PC-3 (cell line): ENCODE results near the gene KCTD2. TPM values are rescaled to one million over a fixed set of nuclear protein-coding genes. Genes with fewer than 3 reads are reported as not detected.

Experiments
- ATAC-seq: fragments of 200-7000 bp; cut with Tn5 transposase; 2 replicates; pipeline ENCODE4 v1.9.1; 2020; ENCODE audit warnings: mild to moderate bottlenecking, moderate library complexity
- BruUV-seq: library from RNA; stranded (reverse); fragments of 400-500 nt; replicated peaks from 2 replicates; lab custom pipeline; 2021; lab: Mats Ljungman, UMichigan
- CTCF ChIA-PET: fragments of 300-600 bp; sonication (Branson Sonifier 250); formaldehyde crosslinking; loops from one replicate; lab custom pipeline; 2022; ENCODE audit warnings: antibody characterized with exemption; lab: Charles Lee
- POLR2A ChIA-PET: fragments of 300-600 bp; sonication (Branson Sonifier 250); formaldehyde crosslinking; loops from one replicate; lab custom pipeline; 2022; ENCODE audit warnings: antibody characterized with exemption; ENCODE audit not compliant: unreplicated experiment; lab: Charles Lee
- DNase-seq: peaks from one replicate; pipeline ENCODE4 v3.0.0-alpha.2; 2015
- H2AFZ ChIP-seq: fragments of 300-600 bp; sonication (generic); 2 replicates; pipeline ENCODE4 v1.6.0; 2016; ENCODE audit warnings: antibody characterized with exemption, low read length
- H3F3A ChIP-seq: fragments of 300-600 bp; sonication (generic); one replicate; pipeline ENCODE4 v1.6.0; 2017; ENCODE audit warnings: antibody characterized with exemption, low read length, control low read depth, mild to moderate bottlenecking; ENCODE audit not compliant: unreplicated experiment
- H3K27ac ChIP-seq: fragments of 300-600 bp; sonication (generic); 2 replicates; pipeline ENCODE4 v1.5.1; 2016; ENCODE audit warnings: mild to moderate bottlenecking, low read length
- H3K27me3 ChIP-seq: fragments of 300-600 bp; sonication (generic); 2 replicates; pipeline ENCODE4 v1.6.1; 2016; ENCODE audit warnings: low read length, mixed read lengths
- H3K36me3 ChIP-seq: fragments of 300-600 bp; sonication (generic); 2 replicates; pipeline ENCODE4 v1.6.1; 2016; ENCODE audit warnings: low read depth, mixed run types, low read length, mixed read lengths
- H3K4me1 ChIP-seq: fragments of 300-600 bp; sonication (generic); 2 replicates; pipeline ENCODE4 v1.5.1; 2016; ENCODE audit warnings: low read length; ENCODE audit not compliant: insufficient read depth
- H3K4me2 ChIP-seq: fragments of 300-600 bp; sonication (generic); 2 replicates; pipeline ENCODE4 v1.6.0; 2016; ENCODE audit warnings: low read length
- H3K4me3 ChIP-seq: fragments of 300-600 bp; sonication (generic); 2 replicates; pipeline ENCODE4 v1.5.1; 2016; ENCODE audit warnings: mild to moderate bottlenecking, low read length, mixed read lengths
- H3K79me2 ChIP-seq: fragments of 300-600 bp; sonication (generic); 2 replicates; pipeline ENCODE4 v1.6.1; 2017; ENCODE audit warnings: low read length, mixed read lengths
- H3K9ac ChIP-seq: fragments of 300-600 bp; sonication (generic); 2 replicates; pipeline ENCODE4 v1.6.0; 2016; ENCODE audit warnings: mild to moderate bottlenecking, low read length
- H3K9me2 ChIP-seq: fragments of 300-600 bp; sonication (generic); replicated peaks from 2 replicates; pipeline ENCODE4 v1.6.1; 2016; ENCODE audit warnings: mixed run types, low read length, mixed read lengths
- H3K9me3 ChIP-seq: fragments of 300-600 bp; sonication (generic); 2 replicates; pipeline ENCODE4 v1.6.1; 2016; ENCODE audit warnings: low read length, mixed read lengths
- H4K20me1 ChIP-seq: fragments of 300-600 bp; sonication (generic); 2 replicates; pipeline ENCODE4 v1.6.1; 2016; ENCODE audit warnings: low read length, mixed read lengths
- CTCF ChIP-seq: fragments of 300-600 bp; sonication (generic); conservative IDR thresholded peaks from 2 replicates; pipeline ENCODE4 v1.5.1; 2017; ENCODE audit warnings: antibody characterized with exemption, low read depth, mild to moderate bottlenecking, low read length
- EZH2 ChIP-seq: fragments of 300-600 bp; sonication (generic); IDR thresholded peaks from one replicate; pipeline ENCODE4 v1.6.1; 2017; ENCODE audit warnings: antibody characterized with exemption, mild to moderate bottlenecking, low read length; ENCODE audit not compliant: unreplicated experiment
- EZH2phosphoT487 ChIP-seq: fragments of 300-600 bp; sonication (generic); IDR thresholded peaks from 2 replicates; pipeline ENCODE4 v1.6.1; 2018; ENCODE audit warnings: mild to moderate bottlenecking, antibody characterized with exemption, low read length, borderline replicate concordance
- intact Hi-C: fragments of 100-400 bp; cut with micrococcal nuclease; formaldehyde crosslinking; loops from 2 replicates; pipeline ENCODE4 v1.9.0; 2023
- total RNA-seq: library from RNA; depleted of rRNA; stranded (reverse); fragments of >200 nt; gene quantifications from 2 replicates; pipeline ENCODE4 v1.2.3, GENCODE V29; 2014

KCTD2 gene
- total RNA-seq, 1 experiment from 2014 or later, result 28.0 TPM

- TF ChIP-seq EZH2phosphoT487, result no peak
- no peak for TF ChIP-seq EZH2
- no peak for TF ChIP-seq CTCF
- Histone ChIP-seq H3K9me2 (no peaks in the 10 kb centered on the region), H3K79me2 (no peaks in the 10 kb centered on the region), H3K9ac (no peak overlapping the region), H3F3A (no peaks in the 10 kb centered on the region), H4K20me1 (no peaks in the 10 kb centered on the region), H3K4me1 (peaks cover 17% of the 10 kb centered on the region), H3K9me3 (no peaks in the 10 kb centered on the region), H3K4me3 (no peak overlapping the region), H3K27ac (no peak overlapping the region), H3K27me3 (no peaks in the 10 kb centered on the region), H3K36me3 (no peaks in the 10 kb centered on the region), H3K4me2 (no peak overlapping the region), H2AFZ (no peak overlapping the region)
- POLR2A ChIA-PET, result no interaction called here
- DNase-seq, result no peak
- no TSS peak for BruUV-seq
- intact Hi-C loops, result no loop called here
- CTCF ChIA-PET, result no interaction called here
- ATAC-seq, result no peak
Observed at GRCh38 chr17:75086496-75087181, 39.6 kb downstream of the KCTD2 start.

- no peaks in the 10 kb centered on the region for H4K20me1 ChIP-seq
- H3K36me3 ChIP-seq, result no peaks in the 10 kb centered on the region
- H3K9me2 ChIP-seq, result no peaks in the 10 kb centered on the region
- ATAC-seq, result no peak
- peaks cover 17% of the 10 kb centered on the region for H3K4me1 ChIP-seq
- H3K4me2 ChIP-seq, result no peak overlapping the region
- TF ChIP-seq EZH2 (no peak), CTCF (no peak), EZH2phosphoT487 (no peak)
- DNase-seq, result no peak
- no peak overlapping the region for H3K27ac ChIP-seq
- no peak overlapping the region for H3K4me3 ChIP-seq
- ChIA-PET POLR2A (no interaction called here), CTCF (no interaction called here)
- no peak overlapping the region for H3K9ac ChIP-seq
- H3F3A ChIP-seq, result no peaks in the 10 kb centered on the region
- no peaks in the 10 kb centered on the region for H3K9me3 ChIP-seq
- H3K79me2 ChIP-seq, result no peaks in the 10 kb centered on the region
- intact Hi-C loops, result no loop called here
- no peak overlapping the region for H2AFZ ChIP-seq
- BruUV-seq, result no TSS peak
- H3K27me3 ChIP-seq, result no peaks in the 10 kb centered on the region
Observed at GRCh38 chr17:75087182-75087557, 40.1 kb downstream of the KCTD2 start.
